ENCODE measurements around the gene UPK2.
"Not testable (repeated sequence)": the region's sequence is repeated elsewhere in the genome, so short reads cannot be mapped to it uniquely, and the experiment has no call there.

Gene UPK2

DNA sequence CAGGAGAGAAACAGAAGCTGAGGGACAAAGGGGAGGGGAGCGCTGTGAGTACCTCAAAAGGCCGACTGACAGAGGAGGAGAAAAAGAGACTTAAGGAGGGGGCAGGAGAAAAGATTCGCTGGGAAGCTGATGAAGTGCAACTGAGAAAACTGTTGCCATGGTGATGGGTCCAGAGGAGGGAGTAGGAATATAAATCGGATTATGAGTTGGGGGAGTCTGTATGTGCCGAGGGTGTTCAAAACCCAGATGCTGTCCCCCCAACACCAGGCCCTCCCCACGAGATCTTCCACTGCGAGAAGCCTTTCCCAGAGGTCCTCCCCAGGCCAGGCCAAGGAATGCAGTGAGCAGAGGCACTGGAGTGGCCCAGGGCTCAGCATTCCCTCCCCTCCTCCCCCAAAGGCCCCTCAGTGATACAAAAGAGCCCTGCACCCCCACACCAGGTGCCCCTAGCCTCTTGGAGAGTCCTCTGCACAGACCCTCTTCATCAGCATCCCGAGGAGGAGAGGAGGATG is 16.6 kb upstream of the UPK2 start:
- no peak for DNase-seq

DNA sequence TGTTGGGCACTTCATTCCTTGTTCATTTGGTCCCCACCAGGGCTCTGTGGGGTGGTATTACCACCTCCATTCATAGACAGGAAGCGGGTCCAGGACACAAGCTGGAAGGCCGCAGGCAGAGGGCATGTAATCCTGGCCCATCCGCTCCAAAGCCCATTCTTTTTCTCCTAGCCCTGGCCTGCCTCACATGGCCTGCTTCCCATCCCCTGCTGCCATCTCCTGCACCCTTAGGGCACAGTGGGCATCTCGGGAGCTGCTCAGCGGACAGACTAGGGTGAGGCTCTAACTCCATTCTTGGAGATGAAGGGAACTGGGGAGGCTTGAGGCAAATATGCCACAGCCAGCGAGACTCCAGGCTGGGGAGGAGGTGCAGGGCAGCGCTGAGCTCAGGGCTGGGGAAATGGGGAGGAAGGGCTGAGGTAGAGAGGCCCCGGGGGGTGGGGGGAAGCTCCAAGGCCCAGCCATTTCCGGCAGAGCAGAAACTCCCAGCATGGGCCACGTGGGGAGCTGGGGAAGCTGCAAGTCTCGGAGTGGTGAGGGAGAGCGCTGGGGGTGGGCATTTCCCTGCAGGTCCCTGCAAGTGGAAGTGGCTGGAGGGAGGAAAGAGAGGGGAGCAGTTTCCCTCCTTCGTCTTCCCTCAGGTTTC is 16.0 kb upstream of the UPK2 start:
- DNase-seq = no peak

DNA sequence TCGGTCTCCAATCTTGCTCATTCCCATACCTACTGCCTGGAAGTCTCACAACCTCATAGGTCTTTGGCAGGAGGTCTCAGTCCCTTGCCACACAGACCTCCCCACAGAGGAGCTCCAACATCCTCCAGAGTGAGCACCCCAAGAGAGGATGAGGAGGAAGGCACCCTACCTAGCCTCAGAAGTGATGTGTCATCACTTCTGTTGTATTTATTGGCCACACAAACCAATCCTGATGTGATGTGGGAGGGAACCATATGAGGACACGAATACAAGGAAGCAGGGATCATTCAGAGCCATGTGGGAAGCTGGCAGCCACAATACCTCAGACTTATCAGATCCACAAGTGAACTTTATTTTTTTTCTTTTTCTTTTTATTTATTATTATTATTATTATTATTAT is 9.0 kb upstream of the UPK2 start:
- DNase-seq = no peak

- DNase-seq = no peak
These were observed 8.1 kb upstream of the UPK2 start for GRCh38 chr11:118948000-118948399.

GRCh38 chr11:118953265-118953664 is 2.8 kb upstream of the UPK2 start:
- DNase-seq = no peak

- not testable (repeated sequence) for DNase-seq
These were observed 2.1 kb upstream of the UPK2 start for GRCh38 chr11:118953976-118954375.

GRCh38 chr11:118956847-118957469 is 860 bp downstream of the UPK2 start:
- no peak for DNase-seq

- no peak for DNase-seq
These were observed 1.5 kb downstream of the UPK2 start for GRCh38 chr11:118957549-118957948.

DNA sequence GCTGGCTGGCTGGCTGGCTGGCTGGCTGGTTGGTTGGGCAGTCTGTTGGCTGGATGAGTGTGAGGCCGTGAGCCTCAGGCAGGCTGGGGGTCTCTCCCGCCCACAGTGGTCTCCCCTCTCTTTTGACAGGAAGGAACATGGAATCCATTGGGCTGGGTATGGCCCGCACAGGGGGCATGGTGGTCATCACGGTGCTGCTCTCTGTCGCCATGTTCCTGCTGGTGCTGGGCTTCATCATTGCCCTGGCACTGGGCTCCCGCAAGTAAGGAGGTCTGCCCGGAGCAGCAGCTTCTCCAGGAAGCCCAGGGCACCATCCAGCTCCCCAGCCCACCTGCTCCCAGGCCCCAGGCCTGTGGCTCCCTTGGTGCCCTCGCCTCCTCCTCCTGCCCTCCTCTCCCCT is 1.9 kb downstream of the UPK2 start:
- DNase-seq = no peak

- no peak for DNase-seq
These were observed 2.5 kb downstream of the UPK2 start for GRCh38 chr11:118958577-118958976.

GRCh38 chr11:118961189-118961588 is 5.1 kb downstream of the UPK2 start:
- no peak for DNase-seq

- no peak for DNase-seq
These were observed 5.5 kb downstream of the UPK2 start for GRCh38 chr11:118961591-118961990.

DNA sequence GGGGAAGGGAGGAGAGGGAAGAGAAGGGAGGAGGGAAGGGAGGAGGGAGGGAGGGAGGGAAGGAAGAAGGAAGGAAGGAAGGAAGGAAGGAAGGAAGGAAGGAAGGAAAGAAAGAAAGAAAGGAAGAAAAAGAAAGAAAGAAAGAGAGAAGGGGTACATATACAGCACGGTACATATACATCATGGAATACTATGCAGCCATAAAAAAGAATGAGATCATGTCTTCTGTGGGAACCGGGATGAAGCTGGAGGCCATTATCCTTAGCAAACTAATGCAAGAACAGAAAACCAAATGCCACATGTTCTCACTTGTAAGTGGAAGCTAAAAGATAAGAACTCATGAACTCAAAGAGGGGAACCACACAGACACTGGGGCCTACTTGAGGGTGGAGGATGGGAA is 13.4 kb downstream of the UPK2 start:
- DNase-seq = not testable (repeated sequence)

- DNase-seq = no peak
These were observed 15.5 kb downstream of the UPK2 start, which contains the start of gene FOXR1 for GRCh38 chr11:118971646-118972045. Gene FOXR1 (plus strand): TSS chr11:118971761. CDS start chr11:118971932, 171 bp downstream.

GRCh38 chr11:118973985-118974384 is 17.9 kb downstream of the UPK2 start:
- no peak for DNase-seq

DNA sequence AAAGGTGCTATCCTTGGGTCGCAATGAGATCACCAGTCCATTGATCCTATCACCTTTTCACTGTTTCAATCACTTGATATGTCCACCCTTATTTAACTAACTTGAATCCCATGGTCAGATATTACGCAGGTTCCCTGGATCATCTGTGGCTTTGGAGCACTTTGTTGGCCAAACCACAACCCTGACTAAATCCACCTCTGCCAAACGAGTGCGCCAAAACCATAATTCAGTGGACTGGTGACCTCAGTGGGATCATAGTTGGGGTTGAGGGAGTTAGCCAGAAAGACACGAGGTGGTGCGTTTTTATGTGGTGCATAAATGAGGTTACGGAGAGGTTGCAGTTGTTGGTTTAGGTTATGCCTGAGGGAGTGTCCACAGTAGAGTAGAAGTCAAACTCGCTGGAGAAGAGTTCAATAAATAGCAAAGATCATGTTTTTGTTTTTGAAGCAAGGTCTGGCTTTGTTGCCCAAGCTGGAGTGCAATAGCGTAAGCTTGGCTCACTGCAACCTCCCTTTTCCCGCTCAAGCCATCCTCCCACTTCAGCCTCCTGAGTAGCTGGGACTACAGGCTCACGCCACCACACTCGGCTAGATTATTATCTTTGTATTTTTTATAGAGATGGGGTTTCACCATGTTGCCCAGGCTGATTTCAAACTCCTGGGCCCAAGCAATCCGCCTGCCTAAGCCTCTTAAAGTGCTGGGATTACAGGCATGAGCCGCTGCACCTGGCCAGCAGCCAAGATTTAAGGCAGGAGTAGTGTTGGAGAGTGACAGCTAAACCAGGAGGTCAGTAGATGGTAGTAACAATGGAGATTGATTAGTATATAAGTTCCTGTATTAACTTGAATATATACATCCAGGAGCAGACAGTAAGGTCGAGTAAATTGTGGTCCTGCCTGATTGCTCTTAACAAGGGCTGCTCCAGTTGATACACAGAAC is 19.9 kb downstream of the UPK2 start:
- peak; percentile 42 for DNase-seq

DNA sequence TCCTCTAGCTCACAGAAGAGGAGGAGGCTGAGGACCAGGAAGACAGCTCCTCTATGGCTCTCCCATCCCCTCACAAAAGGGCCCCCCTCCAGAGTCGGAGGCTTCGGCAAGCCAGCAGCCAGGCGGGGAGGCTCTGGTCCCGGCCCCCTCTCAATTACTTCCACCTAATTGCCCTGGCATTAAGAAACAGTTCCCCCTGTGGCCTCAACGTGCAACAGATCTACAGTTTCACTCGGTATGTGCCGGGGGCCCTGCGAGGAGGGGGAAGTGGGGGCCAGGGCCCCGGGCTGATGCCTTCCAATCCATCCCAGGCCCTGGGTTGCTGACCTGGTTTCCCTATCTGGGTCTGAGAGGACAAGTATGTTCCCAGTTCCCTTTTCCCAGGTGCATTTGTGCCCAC is 23.3 kb downstream of the UPK2 start:
- no peak for DNase-seq

DNA sequence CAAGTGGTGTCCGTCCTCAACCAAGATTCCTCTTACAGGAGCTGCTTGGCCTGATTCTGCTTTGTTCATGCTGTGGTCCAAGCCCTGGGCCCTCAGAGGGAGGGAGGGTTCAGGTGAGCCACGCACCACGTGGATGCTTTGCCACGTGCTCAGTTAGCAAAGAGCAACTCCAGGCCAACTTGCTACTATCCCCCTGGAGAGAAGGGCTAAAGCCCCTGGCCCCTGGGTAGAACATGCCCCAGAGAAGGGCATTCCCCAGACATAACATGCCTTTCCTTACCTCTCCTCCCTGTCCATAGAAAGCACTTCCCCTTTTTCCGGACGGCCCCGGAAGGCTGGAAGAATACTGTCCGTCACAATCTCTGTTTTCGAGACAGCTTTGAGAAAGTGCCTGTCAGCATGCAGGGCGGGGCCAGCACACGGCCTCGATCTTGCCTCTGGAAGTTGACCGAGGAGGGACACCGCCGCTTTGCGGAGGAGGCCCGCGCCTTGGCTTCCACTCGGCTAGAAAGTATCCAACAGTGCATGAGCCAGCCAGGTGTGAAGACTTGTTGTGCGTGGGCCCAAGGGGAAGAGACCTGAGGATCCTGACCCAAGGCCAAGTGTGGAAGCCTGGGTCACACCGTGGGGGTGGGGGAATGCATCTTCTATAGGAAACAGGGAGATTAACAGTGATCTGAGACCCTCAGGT is 24.2 kb downstream of the UPK2 start:
- DNase-seq = peak; percentile 44

DNA sequence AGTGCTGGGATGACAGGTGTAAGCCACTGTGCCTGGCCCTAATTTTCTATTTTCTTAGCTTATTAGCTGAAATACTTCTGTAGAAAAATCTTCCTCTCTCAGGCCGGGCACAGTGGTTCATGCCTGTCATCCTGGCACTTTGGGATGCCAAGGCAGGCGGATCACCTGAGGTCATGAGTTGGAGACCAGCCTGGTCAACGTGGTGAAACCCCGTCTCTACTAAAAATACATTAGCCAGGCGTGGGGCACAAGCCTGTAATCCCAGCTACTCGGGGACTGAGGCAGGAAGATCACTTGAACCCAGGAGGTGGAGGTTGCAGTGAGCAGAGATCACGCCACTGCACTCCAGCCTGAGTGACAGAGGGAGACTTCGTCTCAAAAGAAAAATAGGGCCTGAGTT is 28.2 kb downstream of the UPK2 start:
- not testable (repeated sequence) for DNase-seq

- DNase-seq = no peak
These were observed 28.7 kb downstream of the UPK2 start for GRCh38 chr11:118984825-118985224.

DNA sequence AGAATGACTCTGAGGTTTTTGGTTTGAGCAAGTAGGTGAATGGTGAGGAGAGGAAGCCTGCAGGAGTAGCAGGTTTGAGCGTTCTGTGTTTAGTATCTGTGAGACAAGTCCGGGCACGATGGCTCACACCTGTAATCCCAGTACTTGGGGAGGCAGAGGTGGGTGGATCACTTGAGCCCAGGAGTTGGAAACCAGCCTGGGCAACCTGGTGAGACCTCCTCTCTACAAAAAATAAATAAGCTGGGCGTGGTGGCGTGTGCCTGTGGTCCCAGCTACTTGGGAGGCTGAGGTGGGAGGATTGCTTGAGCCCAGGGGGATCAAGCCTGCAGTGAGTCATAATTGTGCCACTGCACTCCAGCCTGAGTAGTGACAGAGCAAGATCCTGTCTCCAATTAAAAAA is 32.2 kb downstream of the UPK2 start:
- no peak for DNase-seq

DNA sequence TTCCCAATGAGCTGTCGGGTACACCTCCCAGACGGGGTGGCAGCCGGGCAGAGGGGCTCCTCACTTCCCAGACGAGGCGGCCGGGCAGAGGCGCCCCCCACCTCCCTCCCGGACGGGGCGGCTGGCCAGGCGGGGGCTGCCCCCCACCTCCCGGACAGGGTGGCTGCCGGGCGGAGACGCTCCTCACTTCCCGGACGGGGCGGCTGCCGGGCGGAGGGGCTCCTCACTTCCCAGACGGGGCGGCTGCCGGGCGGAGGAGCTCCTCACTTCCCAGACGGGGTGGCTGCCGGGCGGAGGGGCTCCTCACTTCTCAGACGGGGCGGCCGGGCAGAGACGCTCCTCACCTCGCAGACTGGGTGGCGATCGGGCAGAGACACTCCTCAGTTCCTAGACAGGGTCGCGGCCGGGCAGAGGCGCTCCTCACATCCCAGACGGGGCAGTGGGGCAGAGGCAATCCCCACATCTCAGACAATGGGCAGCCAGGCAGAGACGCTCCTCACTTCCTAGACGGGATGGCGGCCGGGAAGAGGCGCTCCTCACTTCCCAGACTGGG is 35.5 kb downstream of the UPK2 start:
- DNase-seq = not testable (repeated sequence)
